ENCODE results near the gene MYO1B. TPM values are rescaled to one million over a fixed set of nuclear protein-coding genes. Genes with fewer than 3 reads are reported as not detected.

Gene MYO1B
- total and polyA plus RNA-seq, 2 of the 8 experiments (the other 6 are each of a cell fraction or from before 2014, with no cell fraction given), result 15.5 to 61.2 TPM

DNA sequence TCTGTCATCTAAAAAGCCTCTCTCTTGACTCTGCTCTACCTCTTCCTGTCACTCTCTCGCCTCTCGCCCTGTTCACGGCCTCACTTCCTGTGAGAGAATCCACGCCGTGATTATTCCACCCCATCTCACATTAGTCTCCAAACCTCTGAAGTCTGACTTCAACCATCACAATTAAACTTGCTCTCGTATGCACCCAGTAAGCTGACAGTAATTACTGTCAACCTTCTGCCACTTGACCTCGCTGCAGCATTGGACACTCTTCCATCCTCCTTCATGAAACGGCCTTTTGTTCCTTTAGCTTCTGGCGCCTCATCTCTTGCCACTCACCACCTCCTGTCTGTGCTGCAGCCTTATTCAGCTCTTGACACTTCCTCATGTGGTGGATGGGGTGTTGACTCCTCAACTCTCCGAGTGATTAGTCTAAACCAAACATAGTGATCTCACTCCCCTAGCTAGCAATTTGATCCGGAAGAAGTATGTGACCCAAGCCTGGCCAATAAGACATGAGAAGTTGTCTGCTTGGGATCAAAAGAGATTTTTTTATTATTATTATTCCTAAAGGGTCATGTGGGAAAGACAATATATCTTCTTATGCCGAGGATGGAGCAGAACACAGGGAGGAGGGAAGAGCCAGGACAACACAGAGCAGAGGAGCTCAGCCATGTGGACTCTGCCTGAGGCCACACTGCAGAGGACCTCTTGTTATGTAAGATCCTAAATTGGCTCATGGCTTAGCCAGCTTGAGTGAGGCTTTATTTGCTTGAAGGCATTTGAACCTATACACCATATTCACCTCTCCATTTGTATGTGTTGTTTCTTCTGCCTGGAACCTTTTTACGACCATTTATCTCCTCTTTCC is 38.4 kb upstream of the MYO1B start:
- no peak overlapping the region for H3K9ac ChIP-seq (replicated peaks in 1 of 4; ENCODE audit: extremely low read depth in 1 of 4, low read depth in 3 of 4, low read length in 3 of 4)
- H2BK12ac ChIP-seq (ENCODE audit: low read depth, low read length), result no peak overlapping the region
- no peak overlapping the region for H3K27ac ChIP-seq (ENCODE audit: low read depth, low read length)
- no peak overlapping the region for H3K23ac ChIP-seq (ENCODE audit: insufficient read length)
- no peak overlapping the region for H4K5ac ChIP-seq (ENCODE audit: insufficient read length, low read depth, low read length)
- 89% methylated on average over 13 of the region's 13 CpGs; no CpG with 5 or more reads in 1 of the 2 experiments for WGBS, 2 experiments (ENCODE audit: extremely low coverage in 1 of 2, insufficient coverage in 1 of 2, insufficient read length in 1 of 2, insufficient replicate concordance in 2 of 2, low coverage in 1 of 2, low lambda C conversion rate in 2 of 2, missing lambda C conversion rate in 1 of 2)
- H3K4me2 ChIP-seq (ENCODE audit: insufficient read depth in 1 of 2, low read depth in 2 of 2, low read length in 2 of 2), result no peak overlapping the region
- H3K56ac ChIP-seq (replicated peaks; ENCODE audit: insufficient read length, low read depth, low read length), result no peak overlapping the region
- no peaks in the 10 kb centered on the region for H3K9me3 ChIP-seq (ENCODE audit: insufficient read depth in 2 of 2, low read depth in 1 of 2, low read length in 1 of 2)
- no peak overlapping the region for H3K14ac ChIP-seq (ENCODE audit: insufficient read length)
- FAIRE-seq (no peak), DNase-seq (ENCODE audit: low read depth in 1 of 2, low spot score in 2 of 2) (no peak)
- no peak overlapping the region for H2BK15ac ChIP-seq (ENCODE audit: low read length)
- ChIA-PET CTCF (ENCODE audit: partially characterized antibody) (interaction anchor here (0.6 to 4.5 kb wide), 4 partner anchors 8 to 315 kb away, joined by 3 to 35 read pairs (median 4); no protein-coding TSS in a partner anchor), POLR2A (ENCODE audit: partially characterized antibody) (no interaction called here)
- H4K20me1 ChIP-seq (replicated peaks in 1 of 2; ENCODE audit: control insufficient read depth in 1 of 2, insufficient read depth in 2 of 2, low read length in 2 of 2), result no peaks in the 10 kb centered on the region
- no peaks in the 10 kb centered on the region for H3K23me2 ChIP-seq (ENCODE audit: low read depth, low read length)
- no peak overlapping the region for H4K91ac ChIP-seq (replicated peaks; ENCODE audit: insufficient read length, low read length)
- no peak overlapping the region for H4K8ac ChIP-seq (ENCODE audit: extremely low read depth, insufficient read depth, low read length)
- H3K4me1 ChIP-seq (replicated peaks in 1 of 4; ENCODE audit: control insufficient read depth in 3 of 4, insufficient read depth in 4 of 4, low read length in 3 of 4), result no peaks in the 10 kb centered on the region
- H3K18ac ChIP-seq (ENCODE audit: extremely low read depth, low read length), result no peak overlapping the region
- H3K4me3 ChIP-seq (ENCODE audit: extremely low read depth in 1 of 4, insufficient read depth in 2 of 4, low read depth in 3 of 4, low read length in 4 of 4), result no peak overlapping the region
- no peak overlapping the region for H2BK20ac ChIP-seq (ENCODE audit: low read length)
- no peak overlapping the region for H2BK5ac ChIP-seq (ENCODE audit: low read depth, low read length)
- no peak overlapping the region for H2BK120ac ChIP-seq (replicated peaks; ENCODE audit: low read depth, low read length)
- no peaks in the 10 kb centered on the region for H3K79me2 ChIP-seq (ENCODE audit: control insufficient read depth in 1 of 2, insufficient read depth in 2 of 2, low read length in 2 of 2)
- no peak for TF ChIP-seq SP1 (IDR thresholded peaks at IDR 0.05; ENCODE audit: low read depth, low read length)
- no peak overlapping the region for H3K4ac ChIP-seq (replicated peaks; ENCODE audit: insufficient read length, low read depth, low read length)
- no peaks in the 10 kb centered on the region for H3K79me1 ChIP-seq (ENCODE audit: low read depth, low read length)
- no peak overlapping the region for H2AK5ac ChIP-seq (ENCODE audit: low read depth, low read length)
- no peaks in the 10 kb centered on the region for H3K27me3 ChIP-seq (replicated peaks in 1 of 4; ENCODE audit: control insufficient read depth in 3 of 4, extremely low read depth in 1 of 4, insufficient read depth in 3 of 4, low read length in 3 of 4)
- H3K36me3 ChIP-seq (ENCODE audit: control insufficient read depth in 2 of 4, insufficient read depth in 4 of 4, low read length in 3 of 4), result no peaks in the 10 kb centered on the region
- peak overlapping the region; percentile 21; the same call in 1 of the 2 replicates for H2AFZ ChIP-seq (ENCODE audit: low read length)

Data from H1 (cell line).